ENCODE measurements around the gene KLF7.

KLF7 gene

DNA sequence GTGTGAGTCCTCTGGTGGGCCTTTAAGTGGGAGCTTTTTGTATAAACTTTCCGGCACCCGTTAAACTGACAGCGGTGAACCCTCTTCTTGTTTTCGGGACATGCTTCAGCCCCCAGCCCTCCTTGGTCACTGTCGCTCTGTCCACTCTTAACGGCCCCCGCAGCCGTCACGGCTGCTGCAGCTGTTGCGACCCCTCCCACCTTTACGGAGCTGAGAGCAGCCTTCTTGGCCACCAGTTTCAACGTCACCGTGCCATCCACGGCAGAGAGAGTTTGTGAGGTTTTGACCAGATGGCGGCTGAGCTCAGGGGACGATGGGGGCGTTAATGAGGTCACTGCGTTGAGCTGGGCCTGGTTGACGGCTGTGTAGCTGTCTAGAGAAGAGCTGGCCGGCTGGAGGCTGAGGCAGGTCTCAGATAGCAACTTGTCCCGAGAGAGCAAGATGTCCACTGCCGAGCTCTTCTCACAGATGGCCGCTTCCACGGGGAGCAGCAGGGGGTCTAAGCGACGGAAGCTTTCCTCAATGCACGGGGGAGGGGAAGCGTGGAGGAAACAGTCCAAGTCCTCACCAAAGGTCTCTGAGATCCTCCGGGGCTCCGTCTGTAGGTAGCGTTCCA, 41.9 kb downstream of the KLF7 start:
- DNase-seq (ENCODE audit: low read depth), result no peak

GRCh38 chr2:207123335-207123744, 42.4 kb downstream of the KLF7 start:
- DNase-seq (ENCODE audit: low read depth), result peak; percentile 16

DNA sequence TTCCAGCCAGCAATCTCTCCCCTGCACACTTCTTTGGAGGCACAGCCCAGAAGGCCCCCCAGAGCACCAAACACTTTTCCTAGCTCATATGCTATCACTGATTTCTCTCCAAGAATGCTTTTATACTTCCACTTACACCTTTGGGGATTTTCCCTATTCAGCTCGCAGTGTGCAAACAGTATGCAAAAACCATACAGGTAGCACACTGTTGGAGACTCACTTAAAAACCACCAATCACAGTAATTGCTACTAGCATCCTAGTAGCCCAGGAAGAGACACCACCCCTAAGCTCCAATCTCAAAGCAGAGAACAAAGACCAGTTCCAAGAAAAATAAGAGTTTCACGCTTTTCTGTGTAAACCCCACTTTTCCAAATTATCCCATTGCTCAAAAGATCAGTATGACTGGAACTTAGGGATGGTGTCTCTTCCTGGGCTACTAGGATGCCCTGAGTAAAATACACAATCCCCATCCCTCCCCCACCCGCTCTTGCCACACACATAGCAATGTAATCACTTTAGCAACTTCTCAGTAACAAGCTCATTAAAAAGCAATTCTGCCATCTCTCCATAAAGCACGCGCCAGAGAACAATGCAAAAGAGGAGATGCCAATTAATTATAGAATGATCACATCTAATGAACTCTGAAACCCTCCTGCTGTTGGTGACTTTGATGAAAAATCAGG, 43.0 kb downstream of the KLF7 start:
- DNase-seq (ENCODE audit: low read depth), result no peak

GRCh38 chr2:207121784-207122183, 44.0 kb downstream of the KLF7 start:
- DNase-seq (ENCODE audit: low read depth), result no peak

GRCh38 chr2:207119048-207119447, 46.7 kb downstream of the KLF7 start:
- no peak for DNase-seq (ENCODE audit: low read depth)

- no peak for DNase-seq (ENCODE audit: low read depth)
Observed at GRCh38 chr2:207117668-207118067, 48.1 kb downstream of the KLF7 start.

GRCh38 chr2:207115715-207116364, 49.9 kb downstream of the KLF7 start:
- no peak for DNase-seq (ENCODE audit: low read depth)

GRCh38 chr2:207113414-207113813, 52.3 kb downstream of the KLF7 start:
- no peak for DNase-seq (ENCODE audit: low read depth)

- no peak for DNase-seq (ENCODE audit: low read depth)
Observed at GRCh38 chr2:207112785-207113184, 53.0 kb downstream of the KLF7 start.

DNA sequence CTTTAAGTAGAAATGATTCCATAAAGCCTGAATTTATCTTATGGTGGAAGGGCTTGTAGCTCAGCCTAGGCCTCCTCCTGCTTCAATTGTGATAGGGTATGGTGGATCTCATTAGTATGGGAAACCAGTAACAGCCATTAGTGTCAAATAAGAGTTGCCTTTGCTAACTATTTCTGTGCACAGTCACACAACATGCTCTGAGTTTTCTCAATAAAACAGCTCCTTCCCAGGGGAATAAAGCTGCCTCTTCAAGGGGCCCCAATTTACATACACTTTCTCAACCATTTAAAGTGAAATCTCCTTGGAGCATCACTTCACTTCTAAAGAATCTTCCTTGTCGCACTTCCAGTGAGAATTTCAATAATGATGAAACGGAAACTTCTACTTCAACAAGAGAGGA, 53.4 kb downstream of the KLF7 start:
- DNase-seq (ENCODE audit: low read depth), result no peak

DNA sequence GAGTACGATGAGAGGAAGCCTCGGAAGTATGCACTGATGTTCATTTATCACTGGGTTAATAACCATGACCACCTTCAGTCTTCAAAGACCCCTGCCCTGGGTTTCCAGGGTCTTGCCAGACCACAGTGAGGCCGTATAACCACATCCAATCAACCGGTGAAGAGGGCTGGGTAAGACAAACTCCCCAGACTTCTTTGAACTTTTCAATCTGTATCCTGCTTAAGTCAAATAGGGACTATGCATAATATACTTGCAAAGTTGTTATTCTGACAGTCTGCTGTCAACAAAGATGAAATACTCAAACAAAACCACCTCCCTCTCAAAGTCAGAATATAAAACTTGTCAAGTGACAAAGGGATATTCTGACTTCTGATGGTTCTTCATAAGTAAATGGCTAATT, 54.0 kb downstream of the KLF7 start:
- DNase-seq (ENCODE audit: low read depth), result no peak

DNA sequence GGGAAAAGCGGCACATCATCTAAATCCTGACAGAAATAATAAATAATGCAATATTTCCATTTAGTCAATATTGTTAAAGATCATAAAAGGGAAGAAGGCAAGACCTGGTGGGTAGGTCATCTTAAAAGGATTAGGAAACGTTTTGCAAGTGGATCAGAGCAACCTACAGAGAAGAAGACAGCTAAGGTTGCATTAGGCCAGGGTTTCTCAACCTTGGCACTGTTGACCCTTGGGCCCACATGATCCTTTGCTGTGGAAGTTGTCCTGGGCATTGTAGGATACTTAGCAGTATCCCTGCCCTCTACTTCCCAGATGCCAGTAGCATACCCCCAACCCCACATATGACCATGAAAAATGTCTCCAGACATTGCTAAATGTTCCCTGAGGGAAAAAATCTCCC, 55.0 kb downstream of the KLF7 start:
- DNase-seq (ENCODE audit: low read depth), result no peak

DNA sequence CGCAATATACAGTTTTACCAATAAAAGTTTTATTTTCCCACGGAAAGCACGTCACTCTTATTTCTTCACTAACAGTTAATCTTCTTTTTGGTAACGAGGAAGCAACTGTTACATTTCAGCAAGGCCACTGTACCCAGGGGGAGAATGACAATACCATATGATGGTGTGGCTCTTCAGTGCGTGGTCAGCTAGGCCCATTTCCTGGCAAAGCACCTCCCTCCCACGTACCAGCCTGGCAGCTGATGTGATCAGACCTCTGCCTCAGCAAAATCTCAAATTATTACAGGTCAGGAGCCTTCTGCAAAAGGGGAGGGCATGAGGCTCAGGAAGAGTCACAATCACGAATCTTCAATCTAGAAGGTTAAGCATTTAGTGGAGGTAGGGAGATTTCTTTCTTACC, 55.4 kb downstream of the KLF7 start:
- DNase-seq (ENCODE audit: low read depth), result no peak

DNA sequence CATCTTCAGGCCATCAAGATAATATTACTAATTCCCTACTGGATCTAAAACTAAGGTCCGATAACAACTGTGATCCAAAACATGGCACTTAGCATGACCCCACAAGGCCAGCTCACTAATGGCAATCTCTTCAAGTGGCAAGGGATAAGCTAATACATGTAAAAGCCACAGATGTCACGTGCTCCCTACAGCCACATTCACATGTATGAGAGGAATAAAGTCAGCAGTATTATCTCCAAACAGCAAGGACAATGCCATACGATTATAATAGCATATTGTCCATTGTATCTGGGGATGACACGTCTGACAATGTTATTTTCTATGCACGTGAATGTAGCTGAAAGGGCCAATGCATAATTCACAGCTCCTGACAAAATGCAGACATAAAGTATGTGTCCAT, 56.0 kb downstream of the KLF7 start:
- no peak for DNase-seq (ENCODE audit: low read depth)

- DNase-seq (ENCODE audit: low read depth), result no peak
Observed at GRCh38 chr2:207108440-207108839, 57.3 kb downstream of the KLF7 start.

DNA sequence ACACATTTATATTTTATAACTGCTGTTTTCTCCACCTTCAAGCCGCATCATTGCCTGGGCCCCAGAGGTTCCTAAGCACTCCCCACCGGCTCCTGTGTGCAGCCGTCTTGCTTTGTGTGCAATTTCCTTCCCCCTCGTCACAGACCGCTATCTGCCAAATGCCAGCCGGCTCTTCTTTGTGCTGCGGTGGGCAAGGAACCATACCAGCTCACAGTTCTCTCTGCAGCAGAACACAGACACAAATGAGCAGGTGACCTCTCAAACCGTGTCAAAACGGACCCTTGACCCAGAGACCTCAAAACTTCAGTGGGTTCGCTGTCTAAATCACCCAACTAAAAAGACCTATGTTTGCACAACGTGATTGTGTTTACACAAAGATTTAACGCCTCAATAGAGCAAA, 58.2 kb downstream of the KLF7 start:
- DNase-seq (ENCODE audit: low read depth), result no peak

DNA sequence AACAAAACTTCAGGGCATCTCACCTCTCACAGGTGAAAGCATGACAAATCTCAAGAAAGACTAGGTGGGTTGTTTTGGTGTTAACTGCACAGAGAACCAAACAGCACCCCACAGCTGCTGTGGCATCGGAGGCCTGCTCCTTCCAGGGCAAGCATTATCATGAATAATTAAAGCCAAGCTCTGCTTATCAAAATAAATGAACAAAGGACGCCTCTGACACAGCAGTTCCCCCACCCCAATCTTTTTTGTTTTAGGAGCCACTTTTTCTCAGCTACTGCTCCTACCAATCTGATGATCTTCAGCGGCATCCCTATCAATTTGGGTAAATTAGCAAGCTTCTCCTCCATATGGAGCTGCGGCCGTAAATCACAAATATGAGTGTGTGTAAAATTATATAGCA, 58.6 kb downstream of the KLF7 start:
- DNase-seq (ENCODE audit: low read depth), result no peak

DNA sequence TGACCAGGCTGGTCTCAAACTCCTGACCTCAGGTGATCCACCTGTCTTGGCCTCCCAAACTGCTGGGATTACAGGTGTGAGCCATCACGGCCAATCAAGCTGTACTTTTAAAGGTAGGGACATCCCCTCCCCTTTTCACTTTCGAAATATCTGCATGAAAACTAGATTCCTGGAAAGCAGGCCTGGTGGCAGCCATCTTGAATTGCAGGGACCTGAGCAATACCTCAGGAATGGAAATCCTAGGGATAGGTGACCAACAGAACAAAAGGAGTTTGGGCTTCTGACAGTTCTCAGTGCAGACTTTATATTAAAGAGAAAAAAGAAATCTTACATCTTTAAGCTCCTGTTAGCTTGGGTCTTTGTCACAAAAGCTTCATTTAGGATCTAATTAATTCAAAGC, 62.6 kb downstream of the KLF7 start:
- DNase-seq (ENCODE audit: low read depth), result no peak

DNA sequence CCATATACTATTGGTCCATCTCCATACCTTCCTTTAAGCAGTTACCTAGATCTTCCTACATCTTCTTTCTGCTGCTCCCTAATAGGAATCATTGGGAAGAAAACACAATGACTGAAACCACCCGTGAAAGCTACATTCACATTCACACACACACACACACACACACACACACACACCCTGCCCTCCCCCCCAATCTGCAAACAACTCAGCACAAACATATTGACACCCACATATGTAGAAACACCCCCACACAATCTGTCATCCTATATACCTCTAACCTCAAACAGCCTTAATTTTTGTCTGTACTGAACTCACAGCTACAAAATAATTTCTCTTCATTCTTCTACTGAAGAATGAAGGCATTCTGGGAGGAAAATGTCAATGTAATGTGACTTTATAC, 63.8 kb downstream of the KLF7 start:
- DNase-seq (ENCODE audit: low read depth), result no peak

DNA sequence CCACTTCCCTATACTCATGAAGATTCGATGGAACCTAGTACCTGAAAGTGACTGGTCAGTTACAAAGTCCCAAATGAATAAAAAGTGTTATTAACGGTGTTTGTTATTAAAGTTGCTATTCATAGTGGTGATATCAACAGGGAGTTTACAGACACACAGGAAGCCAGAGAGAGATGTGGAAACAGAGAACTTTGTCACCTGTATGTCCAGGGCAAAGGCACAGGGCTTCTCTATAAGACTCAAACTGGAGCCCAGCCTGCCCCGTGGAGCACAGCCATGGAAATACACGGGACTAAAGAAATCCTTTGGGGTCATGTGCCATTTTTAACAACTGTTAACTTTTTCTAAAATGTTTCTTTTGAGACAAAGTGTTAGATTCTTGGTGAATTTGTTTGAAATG, 68.5 kb downstream of the KLF7 start:
- DNase-seq (ENCODE audit: low read depth), result no peak

- DNase-seq (ENCODE audit: low read depth), result no peak
Observed at GRCh38 chr2:207095963-207096362, 69.8 kb downstream of the KLF7 start.

DNA sequence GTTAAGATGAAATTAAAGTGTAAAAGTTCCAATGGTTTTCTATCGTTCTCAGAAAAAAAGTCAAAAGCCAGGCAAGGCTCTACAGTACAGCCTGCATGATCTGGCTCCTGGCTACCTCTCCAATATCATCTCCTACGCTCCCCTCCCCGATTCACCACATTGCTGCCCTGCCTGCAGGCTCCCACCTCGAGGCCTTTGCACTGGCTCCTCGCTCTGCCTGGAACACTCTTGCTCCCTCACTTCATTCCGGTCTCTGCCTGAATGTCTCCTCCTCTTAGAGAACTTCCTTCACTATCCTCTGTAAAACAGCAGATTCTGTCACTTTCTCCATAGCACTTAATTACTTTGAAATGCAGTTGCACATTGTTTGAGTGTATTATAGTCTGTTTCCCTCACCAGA, 72.5 kb downstream of the KLF7 start:
- DNase-seq (ENCODE audit: low read depth), result no peak

GRCh38 chr2:207092818-207093217, 72.9 kb downstream of the KLF7 start:
- DNase-seq (ENCODE audit: low read depth), result no peak

DNA sequence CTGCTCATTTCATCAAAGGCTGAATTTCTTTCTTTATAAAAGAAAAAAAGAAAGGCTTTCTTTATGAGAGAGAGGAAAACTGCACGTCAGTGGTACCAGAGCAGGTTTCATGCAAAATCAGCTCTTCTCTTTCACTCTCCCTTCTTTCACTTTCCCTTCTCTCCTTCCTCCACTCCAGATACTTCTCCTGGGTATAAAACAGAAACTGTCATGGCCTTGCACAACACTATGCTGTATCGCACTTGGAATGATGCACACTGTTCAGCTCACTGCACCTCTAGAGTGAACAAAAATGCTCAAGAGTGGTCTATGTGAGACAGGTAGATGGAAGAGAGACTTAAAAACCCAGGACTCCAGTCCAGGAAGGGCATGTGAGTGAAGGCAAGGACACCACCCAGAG, 73.8 kb downstream of the KLF7 start:
- DNase-seq (ENCODE audit: low read depth), result no peak

Measured in activated T-helper 1 cell treated with Interleukin-2 at 50 U/mL for 16 hours (primary cell).